Astrocyte of the cerebellum (primary cell): Measurements from ENCODE around the gene SLC13A4.
A peak's percentile ranks its signal among the peaks of the same experiment; 100 is the strongest.
"Not testable (repeated sequence)": the region's sequence is repeated elsewhere in the genome, so short reads cannot be mapped to it uniquely, and the experiment has no call there.

Experiments
- DNase-seq: peaks from one replicate; pipeline ENCODE4 v3.0.0-alpha.2; 2011; ENCODE audit warnings: low read depth
- H3K4me3 ChIP-seq: 2 replicates; pipeline ENCODE4 v1.5.1; 2011; ENCODE audit warnings: mild to moderate bottlenecking, low read depth, low read length, moderate library complexity
- CTCF ChIP-seq: IDR thresholded peaks from 2 replicates; pipeline ENCODE4 v1.5.1; 2012; ENCODE audit warnings: low read length, low read depth, moderate library complexity, mild to moderate bottlenecking; ENCODE audit errors: missing control alignments
- in situ Hi-C: cut with HindIII; loops from 2 replicates; pipeline ENCODE4 v1.10.0; 2017; ENCODE audit warnings: low sequenced_read_pairs

SLC13A4 gene

GRCh38 chr7:135728136-135728669 lies at the start of gene SLC13A4:
SLC13A4 (minus strand) TSS chr7:135728186; CDS start chr7:135727496, 690 bp downstream.
- no peak within 1 kb of the TSS for H3K4me3 ChIP-seq
- in situ Hi-C loops: no loop called here
- no peak for TF ChIP-seq CTCF
- no peak for DNase-seq

- H3K4me3 ChIP-seq, DNase-seq, in situ Hi-C loops: not testable (repeated sequence)
Measured at GRCh38 chr7:135775915-135776314, 47.9 kb upstream of the SLC13A4 start.

- no peak overlapping the region for H3K4me3 ChIP-seq
- in situ Hi-C loops: no loop called here
- TF ChIP-seq CTCF: no peak
- DNase-seq: no peak
Measured at GRCh38 chr7:135775230-135775629, 47.2 kb upstream of the SLC13A4 start.

GRCh38 chr7:135774284-135774683 lies 46.3 kb upstream of the SLC13A4 start:
- no peak overlapping the region for H3K4me3 ChIP-seq
- TF ChIP-seq CTCF: no peak
- no peak for DNase-seq
- in situ Hi-C loops: no loop called here

GRCh38 chr7:135773464-135773863 lies 45.5 kb upstream of the SLC13A4 start:
- in situ Hi-C loops: no loop called here
- no peak for DNase-seq
- no peak for TF ChIP-seq CTCF
- no peak overlapping the region for H3K4me3 ChIP-seq

GRCh38 chr7:135772639-135773222 lies 44.7 kb upstream of the SLC13A4 start:
- no peak overlapping the region for H3K4me3 ChIP-seq
- in situ Hi-C loops: no loop called here
- no peak for TF ChIP-seq CTCF
- no peak for DNase-seq

- no peak overlapping the region for H3K4me3 ChIP-seq
- peak; percentile 57 for DNase-seq
- in situ Hi-C loops: no loop called here
- no peak for TF ChIP-seq CTCF
Measured at GRCh38 chr7:135771961-135772638, 44.1 kb upstream of the SLC13A4 start.
